HG03175 (cell line): Measurements from ENCODE around the gene PIGL.
"Not testable (repeated sequence)": the region's sequence is repeated elsewhere in the genome, so short reads cannot be mapped to it uniquely, and the experiment has no call there.

Source experiments
- ATAC-seq: cut with Tn5 transposase; IDR thresholded peaks from one replicate; pipeline ENCODE4 v1.9.1; 2021; ENCODE audit warnings: mild to moderate bottlenecking, moderate library complexity; ENCODE audit not compliant: unreplicated experiment

PIGL gene

GRCh38 chr17:16216341-16217001, 539 bp upstream of the PIGL start:
- ATAC-seq: not testable (repeated sequence)

- ATAC-seq: no peak
These were observed 5.4 kb downstream of the PIGL start for GRCh38 chr17:16222406-16222805.

- ATAC-seq: not testable (repeated sequence)
These were observed 13.0 kb downstream of the PIGL start for GRCh38 chr17:16229912-16230561.

GRCh38 chr17:16232391-16232790, 15.4 kb downstream of the PIGL start:
- no peak for ATAC-seq

GRCh38 chr17:16239931-16240330, 22.9 kb downstream of the PIGL start:
- ATAC-seq: no peak

GRCh38 chr17:16241906-16242399, 24.9 kb downstream of the PIGL start:
- ATAC-seq: no peak

GRCh38 chr17:16243385-16243784, 26.4 kb downstream of the PIGL start:
- no peak for ATAC-seq

GRCh38 chr17:16243801-16244567, 27.0 kb downstream of the PIGL start:
- ATAC-seq: no peak

GRCh38 chr17:16247586-16247984, 30.6 kb downstream of the PIGL start:
- ATAC-seq: no peak

GRCh38 chr17:16250635-16251034, 33.6 kb downstream of the PIGL start:
- ATAC-seq: no peak

GRCh38 chr17:16251043-16251442, 34.0 kb downstream of the PIGL start:
- no peak for ATAC-seq

- no peak for ATAC-seq
These were observed 34.5 kb downstream of the PIGL start for GRCh38 chr17:16251556-16251955.

GRCh38 chr17:16254773-16255400, 37.9 kb downstream of the PIGL start:
- no peak for ATAC-seq

GRCh38 chr17:16255481-16255921, 38.5 kb downstream of the PIGL start:
- ATAC-seq: no peak

GRCh38 chr17:16258901-16259300, 41.9 kb downstream of the PIGL start:
- no peak for ATAC-seq

- ATAC-seq: no peak
These were observed 42.9 kb downstream of the PIGL start for GRCh38 chr17:16259926-16260325.

- ATAC-seq: no peak
These were observed 44.0 kb downstream of the PIGL start for GRCh38 chr17:16261049-16261448.

GRCh38 chr17:16262201-16262600, 45.2 kb downstream of the PIGL start:
- no peak for ATAC-seq

GRCh38 chr17:16267174-16267573, 50.2 kb downstream of the PIGL start:
- no peak for ATAC-seq

GRCh38 chr17:16269658-16270057, 52.6 kb downstream of the PIGL start:
- no peak for ATAC-seq

GRCh38 chr17:16272111-16272840, 55.3 kb downstream of the PIGL start:
- ATAC-seq: no peak
